ENCODE measurements around the gene CPN2. TPM values are rescaled to one million over a fixed set of nuclear protein-coding genes. Genes with fewer than 3 reads are reported as not detected.

CPN2 gene
- total RNA-seq, 4 donors from 2014 or later, result 0.15 TPM; not detected in 3

DNA sequence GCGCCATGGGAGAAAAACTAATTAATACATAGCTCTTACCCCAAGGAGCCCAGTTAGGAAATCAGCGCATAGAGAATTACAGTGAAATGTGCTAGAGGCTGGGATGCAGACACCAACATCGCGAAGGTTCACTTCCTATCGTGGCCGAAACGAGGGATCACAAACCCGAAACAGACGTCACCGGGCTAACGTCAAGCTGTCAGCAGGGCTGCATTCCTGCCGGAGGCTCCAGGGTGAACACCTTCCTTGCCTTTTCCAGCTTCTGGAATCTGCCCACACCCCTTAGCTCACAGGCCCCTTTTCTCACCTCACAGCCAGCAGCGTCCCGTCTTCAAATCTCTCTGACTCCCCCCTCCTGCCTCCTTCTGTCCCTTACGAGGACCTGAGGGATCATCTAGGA is 34.9 kb upstream of the CPN2 start:
- DNase-seq, result no peak
- H3K36me3 ChIP-seq, result no peaks in the 10 kb centered on the region

DNA sequence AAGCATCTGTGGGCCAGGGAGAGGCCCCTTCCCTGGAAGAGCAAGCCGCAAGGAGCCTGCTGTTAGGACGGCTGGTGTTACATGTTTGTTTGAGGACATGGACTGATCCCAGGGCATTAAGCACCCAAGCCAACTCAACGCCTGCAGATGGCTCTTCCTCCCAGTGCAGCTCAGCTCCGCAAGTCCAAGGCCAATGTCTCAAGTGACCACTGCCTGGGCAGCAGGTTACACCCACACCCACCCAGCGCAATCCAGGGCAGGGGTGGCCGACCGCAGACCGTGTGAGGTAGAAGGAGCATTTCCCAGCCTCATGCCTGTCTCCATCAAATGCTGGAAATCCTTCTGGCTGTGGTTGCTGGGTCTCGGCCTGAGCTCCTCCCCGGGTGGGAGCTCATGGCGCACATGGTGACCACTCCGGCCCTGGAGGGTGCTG is 33.5 kb upstream of the CPN2 start:
- intact Hi-C loops (cut with DNase I; ENCODE audit: low total_unique reads), result no loop called here

More for the DNA sequence above, 34.9 kb upstream of the CPN2 start:
- TF ChIP-seq, protein P1, sequence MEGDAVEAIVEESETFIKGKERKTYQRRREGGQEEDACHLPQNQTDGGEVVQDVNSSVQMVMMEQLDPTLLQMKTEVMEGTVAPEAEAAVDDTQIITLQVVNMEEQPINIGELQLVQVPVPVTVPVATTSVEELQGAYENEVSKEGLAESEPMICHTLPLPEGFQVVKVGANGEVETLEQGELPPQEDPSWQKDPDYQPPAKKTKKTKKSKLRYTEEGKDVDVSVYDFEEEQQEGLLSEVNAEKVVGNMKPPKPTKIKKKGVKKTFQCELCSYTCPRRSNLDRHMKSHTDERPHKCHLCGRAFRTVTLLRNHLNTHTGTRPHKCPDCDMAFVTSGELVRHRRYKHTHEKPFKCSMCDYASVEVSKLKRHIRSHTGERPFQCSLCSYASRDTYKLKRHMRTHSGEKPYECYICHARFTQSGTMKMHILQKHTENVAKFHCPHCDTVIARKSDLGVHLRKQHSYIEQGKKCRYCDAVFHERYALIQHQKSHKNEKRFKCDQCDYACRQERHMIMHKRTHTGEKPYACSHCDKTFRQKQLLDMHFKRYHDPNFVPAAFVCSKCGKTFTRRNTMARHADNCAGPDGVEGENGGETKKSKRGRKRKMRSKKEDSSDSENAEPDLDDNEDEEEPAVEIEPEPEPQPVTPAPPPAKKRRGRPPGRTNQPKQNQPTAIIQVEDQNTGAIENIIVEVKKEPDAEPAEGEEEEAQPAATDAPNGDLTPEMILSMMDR (IDR thresholded peaks at IDR 0.05), result no peak
- no peak for TF ChIP-seq POLR2A (IDR thresholded peaks at IDR 0.05)
- Histone ChIP-seq H3K9me3 (no peaks in the 10 kb centered on the region), H3K4me1 (no peaks in the 10 kb centered on the region), H3K4me3 (no peak overlapping the region), H3K27ac (no peak overlapping the region), H3K27me3 (no peaks in the 10 kb centered on the region)
- intact Hi-C loops (cut with DNase I; ENCODE audit: low total_unique reads), result no loop called here

DNA sequence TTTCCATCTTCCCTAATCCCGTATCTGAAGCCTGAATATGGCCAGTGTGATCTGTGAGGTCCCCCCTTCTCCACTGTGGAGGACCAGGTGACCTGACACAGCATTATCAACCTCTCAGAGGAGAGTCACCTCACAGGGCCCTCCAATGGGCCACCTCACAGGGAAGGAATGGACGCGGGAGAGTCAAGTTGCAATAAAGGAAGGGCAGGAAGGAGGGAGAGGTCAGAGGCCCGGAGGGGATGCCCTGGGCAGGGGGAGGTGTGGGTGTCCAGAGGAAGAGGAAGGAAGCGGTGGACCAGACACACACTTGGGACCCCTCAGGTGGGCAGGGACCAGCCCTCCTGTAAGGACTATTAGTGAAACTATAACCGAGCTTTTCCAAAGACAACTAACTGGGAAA is 33.0 kb upstream of the CPN2 start:
- Histone ChIP-seq H3K4me1 (no peaks in the 10 kb centered on the region), H3K9me3 (no peaks in the 10 kb centered on the region), H3K36me3 (no peaks in the 10 kb centered on the region), H3K27me3 (no peaks in the 10 kb centered on the region), H3K4me3 (no peak overlapping the region), H3K27ac (no peak overlapping the region)
- TF ChIP-seq, protein P1 (IDR thresholded peaks at IDR 0.05), result no peak
- no peak for TF ChIP-seq POLR2A (IDR thresholded peaks at IDR 0.05)
- no peak for DNase-seq
- intact Hi-C loops (cut with DNase I; ENCODE audit: low total_unique reads), result no loop called here

More for the DNA sequence above, 33.5 kb upstream of the CPN2 start:
- Histone ChIP-seq H3K4me3 (no peak overlapping the region), H3K9me3 (no peaks in the 10 kb centered on the region), H3K27me3 (no peaks in the 10 kb centered on the region), H3K36me3 (no peaks in the 10 kb centered on the region), H3K4me1 (no peaks in the 10 kb centered on the region), H3K27ac (no peak overlapping the region)
- TF ChIP-seq, protein P1 (IDR thresholded peaks at IDR 0.05), result no peak
- no peak for TF ChIP-seq POLR2A (IDR thresholded peaks at IDR 0.05)
- DNase-seq, result no peak

DNA sequence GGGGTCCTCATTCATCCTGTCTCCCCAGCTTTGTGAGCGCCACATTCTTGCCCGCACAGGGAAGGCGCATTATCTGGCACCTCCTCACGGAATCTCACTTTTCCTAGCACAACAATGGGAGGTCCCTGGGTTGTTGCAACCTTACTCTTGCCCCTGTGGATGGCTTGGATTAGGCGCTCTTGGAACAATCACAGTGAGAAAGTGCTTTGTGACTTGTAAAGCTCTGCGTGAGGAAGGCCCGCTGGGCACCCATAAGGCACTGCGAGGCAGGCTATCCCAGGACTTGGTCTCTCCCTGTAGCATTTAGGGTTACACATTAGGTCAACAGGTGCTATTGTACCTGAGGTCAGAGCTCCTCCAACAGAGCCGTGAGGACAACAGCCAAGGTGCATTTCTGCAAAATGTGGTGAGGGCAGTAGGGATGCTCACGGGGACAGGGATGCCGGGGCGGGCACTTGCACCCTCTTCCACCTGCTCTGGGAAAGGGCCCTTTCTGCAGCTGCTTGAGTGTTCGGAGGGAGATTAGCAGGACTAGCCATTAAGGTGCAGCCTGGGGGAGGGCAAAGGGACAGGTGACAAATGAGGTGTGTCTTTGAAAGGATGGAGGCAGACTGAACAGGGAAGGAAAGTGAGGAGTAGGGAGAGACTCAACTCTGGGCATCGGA is 32.3 kb upstream of the CPN2 start:
- Histone ChIP-seq H3K27ac (no peak overlapping the region), H3K4me1 (no peaks in the 10 kb centered on the region), H3K4me3 (no peak overlapping the region), H3K9me3 (no peaks in the 10 kb centered on the region), H3K27me3 (no peaks in the 10 kb centered on the region), H3K36me3 (no peaks in the 10 kb centered on the region)
- intact Hi-C loops (cut with DNase I; ENCODE audit: low total_unique reads), result no loop called here
- DNase-seq, result no peak
- TF ChIP-seq, protein P1 (IDR thresholded peaks at IDR 0.05), result no peak
- TF ChIP-seq POLR2A (IDR thresholded peaks at IDR 0.05), result no peak

DNA sequence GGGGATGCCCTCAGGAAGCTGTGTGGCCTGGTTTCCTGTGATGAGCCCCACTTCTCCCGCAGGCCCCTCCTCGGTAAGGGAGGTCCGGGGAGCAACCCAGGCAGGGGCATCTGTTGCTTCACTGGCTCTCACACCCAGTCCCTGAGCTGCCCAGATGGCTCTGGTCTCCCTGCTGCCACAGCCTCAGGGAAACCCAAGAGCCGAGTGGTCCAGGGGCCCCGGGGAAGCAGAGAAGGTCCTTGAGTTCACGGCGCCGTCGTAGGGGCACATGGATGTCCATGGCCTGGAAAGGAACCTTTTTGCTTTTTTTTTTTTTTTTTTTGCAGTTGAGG is 31.7 kb upstream of the CPN2 start:
- H3K4me1 ChIP-seq, result no peaks in the 10 kb centered on the region
- H3K27me3 ChIP-seq, result no peaks in the 10 kb centered on the region
- DNase-seq, result no peak
- no peak overlapping the region for H3K27ac ChIP-seq
- intact Hi-C loops (cut with DNase I; ENCODE audit: low total_unique reads), result no loop called here
- no peaks in the 10 kb centered on the region for H3K9me3 ChIP-seq
- H3K4me3 ChIP-seq, result no peak overlapping the region
- no peaks in the 10 kb centered on the region for H3K36me3 ChIP-seq
- TF ChIP-seq POLR2A (IDR thresholded peaks at IDR 0.05), result no peak
- TF ChIP-seq, protein P1 (IDR thresholded peaks at IDR 0.05), result no peak

All from uterus (tissue), 4 donors.